GM21576 (cell line): ENCODE measurements around the gene UTS2.

Experiments
- ATAC-seq: cut with Tn5 transposase; IDR thresholded peaks from one replicate; pipeline ENCODE4 v1.9.1; 2021; ENCODE audit warnings: mild to moderate bottlenecking, moderate library complexity; ENCODE audit not compliant: unreplicated experiment

Gene UTS2

DNA sequence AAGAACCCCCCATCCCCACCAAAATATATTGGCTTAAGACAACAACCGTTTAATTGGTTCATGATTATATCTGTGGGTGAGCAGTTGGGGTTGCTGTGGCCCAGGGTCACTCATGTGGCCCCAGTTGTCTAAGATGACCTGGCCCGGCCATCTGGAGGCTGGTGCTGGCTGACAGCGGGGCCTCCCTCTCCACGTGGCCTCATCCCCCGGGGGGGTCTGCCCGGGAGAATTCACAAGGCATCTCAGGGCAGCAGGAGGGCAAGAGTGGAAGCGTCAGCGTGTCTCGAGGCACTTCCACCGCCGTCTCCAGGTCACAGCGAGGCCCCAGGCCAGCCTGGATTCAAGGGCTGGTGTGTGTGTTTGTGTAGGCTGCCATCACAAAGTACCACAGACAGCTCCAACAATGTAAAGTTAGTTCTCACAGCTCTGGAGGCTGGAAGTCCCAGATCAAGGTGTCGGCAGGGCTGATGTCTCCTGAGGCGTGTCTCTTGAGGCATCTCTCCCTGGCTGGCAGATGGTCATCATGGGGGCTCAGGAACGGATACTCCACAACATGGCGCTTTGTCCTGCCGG, 11.0 kb upstream of the UTS2 start:
- no peak for ATAC-seq

DNA sequence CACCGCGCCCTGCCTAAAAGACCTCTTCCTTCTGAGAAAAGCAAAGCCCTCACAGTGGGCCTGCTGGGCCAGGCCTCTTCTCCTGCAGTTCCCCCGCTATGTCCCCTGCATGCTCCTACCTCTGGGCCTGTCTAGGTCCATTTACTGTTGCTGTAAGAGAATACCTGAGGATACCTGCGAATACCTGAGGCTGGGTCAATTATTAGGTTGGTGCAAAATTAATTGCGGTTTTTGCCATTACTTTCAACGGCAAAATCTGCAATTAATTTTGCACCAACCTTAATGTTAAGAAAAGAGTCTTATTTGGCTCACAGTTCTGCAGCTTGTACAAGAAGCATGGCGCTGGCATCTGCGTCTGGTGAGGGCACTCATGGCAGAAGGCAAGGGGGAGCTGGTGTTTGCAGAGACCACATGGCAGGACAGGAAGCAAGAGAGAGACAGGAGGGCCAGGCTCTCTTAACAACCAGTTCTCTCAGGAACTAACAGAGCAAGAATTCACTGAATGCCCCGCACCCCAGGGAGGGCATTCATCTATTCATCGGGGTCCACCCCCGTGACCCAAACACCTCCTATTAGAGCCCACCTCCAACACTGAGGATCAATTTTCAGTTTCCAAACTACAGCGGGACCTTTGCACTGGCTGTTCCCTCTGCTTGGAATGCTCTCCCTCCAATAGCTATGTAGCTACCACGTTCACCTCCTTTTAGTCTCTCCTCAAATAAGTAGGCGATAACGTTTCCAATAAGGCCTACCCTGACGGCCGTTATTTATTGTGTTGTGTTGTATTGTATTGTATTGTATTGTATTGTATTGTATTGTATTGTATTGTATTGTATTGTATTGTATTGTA, 9.6 kb upstream of the UTS2 start:
- no peak for ATAC-seq

DNA sequence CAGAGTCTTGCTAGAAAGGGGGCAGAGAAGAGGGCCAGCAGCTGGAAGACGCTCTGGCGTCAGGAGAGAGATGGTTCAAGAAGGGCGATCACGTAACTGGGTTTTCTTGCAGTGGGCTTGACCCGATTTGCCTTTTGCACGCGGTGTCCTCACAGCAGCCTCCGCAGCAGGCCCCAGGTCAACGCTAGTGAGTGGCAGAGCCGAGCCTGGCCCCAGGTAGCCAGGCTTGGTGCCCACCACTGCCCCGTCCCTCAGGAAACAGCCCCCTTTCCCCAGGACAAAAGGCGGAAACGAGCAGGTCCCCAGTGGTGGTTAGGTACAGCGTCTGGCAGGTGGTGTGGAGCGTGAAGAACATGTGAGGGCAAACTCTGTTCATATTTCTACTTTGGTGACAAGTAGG, 8.6 kb upstream of the UTS2 start:
- no peak for ATAC-seq

DNA sequence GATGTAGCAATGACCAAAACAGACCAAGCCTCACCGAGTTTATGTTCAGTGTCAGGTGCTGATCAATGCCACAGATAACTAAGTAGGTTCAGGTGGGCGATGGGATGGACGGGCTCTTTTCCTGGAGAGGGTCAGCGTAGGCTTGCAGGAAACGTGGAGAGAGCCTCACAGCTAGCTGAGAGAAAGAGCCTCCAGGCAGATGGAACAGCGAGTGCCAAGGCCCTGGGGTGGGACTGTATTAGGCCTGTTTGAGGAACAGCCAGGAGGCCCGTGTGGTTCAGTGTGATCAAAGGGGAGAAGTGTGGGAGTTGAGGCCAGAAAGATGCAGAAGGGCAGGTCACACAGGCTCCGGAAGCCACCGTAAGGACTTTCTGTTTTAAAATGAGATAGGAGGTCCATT, 7.3 kb upstream of the UTS2 start:
- no peak for ATAC-seq

DNA sequence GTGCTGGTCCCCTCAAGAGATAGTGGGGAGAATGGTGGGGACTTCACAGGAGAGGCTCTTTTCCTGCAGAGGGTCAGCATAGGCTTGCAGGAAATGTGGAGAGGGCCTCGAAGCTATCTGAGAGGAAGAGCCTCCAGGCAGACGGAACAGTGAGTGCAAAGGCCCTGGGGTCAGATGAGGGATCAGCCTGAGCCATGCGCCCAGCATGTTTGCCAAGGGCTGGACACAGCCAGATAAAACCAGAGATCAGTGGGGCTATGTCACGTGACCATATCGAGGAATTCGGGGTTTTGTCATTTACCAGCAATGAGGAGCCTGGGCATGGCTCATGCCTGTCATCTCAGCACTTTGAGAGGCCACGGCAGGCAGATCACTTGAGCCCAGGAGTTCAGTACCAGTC, 6.5 kb upstream of the UTS2 start:
- ATAC-seq, result no peak

DNA sequence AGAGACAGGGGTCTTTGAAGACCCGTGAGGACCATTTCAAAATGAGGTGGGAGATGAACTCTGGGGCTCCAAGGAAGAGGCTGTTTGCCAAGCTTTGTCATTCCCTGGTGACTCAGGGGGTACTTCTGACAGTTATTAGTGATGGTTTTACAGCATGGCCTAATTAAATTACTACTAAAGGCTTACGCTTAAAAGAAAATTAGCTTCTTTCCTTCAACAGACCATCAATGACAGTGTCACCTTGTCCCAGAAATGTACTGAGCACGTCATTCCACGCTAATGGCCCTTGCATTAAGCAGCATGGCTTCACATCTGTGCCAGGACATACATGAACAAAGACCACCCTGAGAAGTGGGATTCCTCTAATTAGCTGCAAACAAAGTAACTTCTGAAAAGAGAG, 5.1 kb upstream of the UTS2 start:
- ATAC-seq, result no peak

DNA sequence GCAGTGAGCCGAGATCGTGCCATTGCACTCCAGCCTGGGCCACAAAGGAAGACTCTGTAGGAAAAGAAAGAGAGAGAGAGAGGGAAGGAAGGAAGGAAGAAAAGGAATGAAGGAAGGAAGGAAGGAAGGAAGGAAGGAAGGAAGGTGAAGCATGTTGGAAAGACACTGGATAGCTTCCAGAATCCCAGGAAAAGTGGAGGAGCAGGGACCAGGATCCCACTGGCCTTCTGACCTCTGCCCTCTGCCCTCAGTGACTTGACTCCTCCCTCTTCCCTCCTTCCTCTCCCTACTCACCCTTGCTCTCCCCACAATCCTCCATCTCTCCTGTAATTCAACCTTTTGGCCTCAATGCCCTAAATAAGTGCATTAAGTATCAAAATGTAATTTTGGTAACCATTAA, 4.1 kb upstream of the UTS2 start:
- ATAC-seq, result no peak

DNA sequence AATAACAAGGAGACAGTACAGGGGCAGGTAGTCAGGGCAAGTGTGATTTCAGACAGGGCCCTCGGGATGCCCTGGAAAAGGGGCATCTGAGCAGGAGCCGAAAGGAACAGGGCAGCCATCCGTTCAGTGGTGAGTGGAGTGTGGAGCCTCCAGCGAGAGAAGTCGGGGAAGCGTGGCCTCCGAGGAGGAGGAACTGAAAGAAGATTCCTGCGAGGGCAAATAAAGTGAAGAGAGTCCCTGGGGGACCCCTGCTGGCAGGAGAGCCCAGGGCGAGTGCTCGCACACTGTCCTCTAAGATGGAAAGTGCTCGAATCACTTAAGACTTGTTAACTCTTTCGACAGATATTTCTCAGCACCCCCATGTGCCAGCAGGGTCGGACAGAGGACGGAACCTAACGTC, 3.5 kb upstream of the UTS2 start:
- ATAC-seq, result no peak

DNA sequence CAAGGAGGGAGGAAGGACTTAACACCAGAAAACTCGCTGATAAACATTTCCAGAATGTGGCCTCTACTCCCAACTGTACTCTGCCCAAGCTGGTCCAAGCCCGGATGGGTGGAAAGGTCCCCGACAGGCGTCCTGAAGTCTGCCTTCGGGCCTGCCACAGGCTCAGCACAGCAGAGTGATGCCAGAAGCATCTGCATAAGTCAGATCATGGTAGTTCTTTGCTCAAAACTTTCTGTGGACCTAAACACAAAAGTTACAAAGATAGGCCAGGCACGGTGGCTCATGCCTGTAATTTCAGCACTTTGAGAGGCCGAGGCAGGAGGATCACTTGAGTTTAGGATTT, 790 bp upstream of the UTS2 start:
- no peak for ATAC-seq

DNA sequence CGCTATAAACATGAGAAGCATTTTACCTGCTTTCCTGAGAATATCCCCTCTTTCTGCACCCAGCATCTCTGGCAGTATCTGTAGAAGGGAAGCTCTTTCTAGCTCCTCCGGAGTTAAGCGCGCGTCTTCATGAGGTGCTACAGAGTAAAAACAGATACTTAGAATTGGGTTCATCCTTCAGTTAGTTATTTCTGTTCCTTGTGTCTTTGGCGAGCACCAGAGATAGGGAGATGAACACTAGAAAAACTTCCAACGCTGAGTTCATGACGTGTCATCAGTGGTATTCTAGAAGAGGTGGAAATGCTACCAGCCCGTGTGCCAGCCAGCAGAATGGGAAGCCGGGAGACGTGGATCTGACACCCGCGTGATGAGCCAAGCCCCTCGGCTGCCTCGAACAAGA, 2.1 kb downstream of the UTS2 start:
- no peak for ATAC-seq

DNA sequence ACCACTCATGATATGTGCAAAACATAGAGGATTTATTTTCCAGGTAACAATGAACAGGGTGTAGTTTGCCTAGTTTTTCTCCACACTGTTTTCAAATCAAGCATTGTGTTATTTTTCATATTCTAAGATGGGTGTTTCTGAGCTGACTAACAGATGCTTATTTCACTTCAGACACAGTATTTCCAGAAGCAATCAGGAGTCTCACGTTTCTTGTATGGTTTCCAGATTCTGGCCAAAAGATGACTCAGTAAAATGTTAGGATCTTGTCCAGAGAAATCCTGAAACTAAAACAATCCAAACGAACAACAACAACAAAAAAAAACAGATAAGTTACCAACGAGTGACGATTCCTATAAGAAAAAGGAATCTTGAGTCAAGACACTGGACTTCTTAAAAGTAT, 5.3 kb downstream of the UTS2 start:
- no peak for ATAC-seq

DNA sequence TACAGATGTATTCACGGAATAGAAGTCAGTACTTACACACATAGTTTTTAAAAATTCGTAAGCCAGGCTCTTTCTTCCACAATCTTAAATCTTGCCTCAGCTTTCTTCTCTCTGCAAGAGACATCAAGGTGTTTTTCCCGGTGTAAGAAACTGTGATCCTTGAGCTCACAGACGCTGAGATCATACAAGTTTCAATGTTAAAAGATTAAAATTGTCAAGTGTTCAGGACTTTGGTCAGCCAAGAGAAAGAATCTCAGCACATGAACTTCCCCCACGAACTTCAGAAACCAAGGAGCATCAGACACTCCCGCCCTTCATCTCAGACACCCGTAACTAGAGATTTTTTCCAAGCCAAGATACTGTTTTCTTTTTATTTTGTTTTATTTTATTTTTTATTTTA, 6.2 kb downstream of the UTS2 start:
- ATAC-seq, result no peak

DNA sequence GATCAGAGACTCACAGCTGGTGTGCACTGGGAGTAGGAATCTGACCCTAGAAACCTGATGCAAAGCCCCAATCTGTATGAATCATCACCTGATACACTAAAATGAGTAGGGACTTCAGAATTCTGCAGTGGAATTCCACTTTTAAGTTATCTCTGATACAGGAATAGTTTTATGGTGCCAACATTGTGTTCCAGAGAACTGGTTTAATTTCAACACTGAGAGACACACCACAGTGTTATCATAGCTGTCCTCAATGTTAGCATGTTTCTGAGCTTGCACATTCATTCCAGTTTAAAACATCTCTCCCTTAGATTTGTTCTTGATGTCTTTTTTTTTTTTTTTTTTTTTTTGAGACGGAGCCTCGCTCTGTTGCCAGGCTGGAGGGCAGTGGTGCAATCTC, 7.1 kb downstream of the UTS2 start:
- ATAC-seq, result no peak

DNA sequence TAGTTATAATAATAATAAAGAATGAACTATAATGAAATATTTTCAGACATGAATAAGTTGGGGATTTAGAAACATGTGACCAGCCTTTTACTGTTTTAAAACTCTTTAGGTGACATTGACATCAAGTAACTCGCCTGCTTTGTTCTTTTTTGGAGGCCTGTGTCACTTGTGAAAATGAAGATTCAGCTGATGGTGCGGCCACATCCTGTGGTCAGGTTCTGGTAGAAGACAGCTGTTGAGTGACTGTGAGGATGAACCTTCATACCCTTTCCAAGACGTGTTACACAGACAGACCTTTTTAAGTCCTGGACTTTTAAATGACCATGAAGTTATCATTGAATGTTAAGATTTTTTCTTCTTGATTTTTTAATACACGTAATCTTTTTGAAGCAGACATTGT, 10.3 kb downstream of the UTS2 start:
- ATAC-seq, result no peak

DNA sequence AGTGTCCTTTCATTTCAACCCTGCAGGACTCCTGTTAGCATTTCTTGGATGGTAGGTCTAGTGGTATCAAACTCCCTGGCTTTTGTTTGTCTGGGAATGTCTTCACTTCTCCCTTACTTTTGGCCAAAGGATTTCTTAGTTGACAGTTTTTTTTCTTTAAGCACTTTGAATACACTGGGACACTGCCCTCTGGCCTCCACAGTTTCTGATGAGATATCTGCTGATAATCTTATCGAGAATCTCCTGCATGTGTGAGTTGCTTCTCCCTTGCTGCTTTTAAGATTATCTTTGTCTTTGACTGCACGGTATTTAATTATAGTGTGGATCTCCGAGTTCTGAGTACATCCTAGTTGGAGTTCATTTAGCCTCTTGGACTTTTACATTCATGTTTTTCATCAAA, 13.3 kb downstream of the UTS2 start:
- no peak for ATAC-seq

DNA sequence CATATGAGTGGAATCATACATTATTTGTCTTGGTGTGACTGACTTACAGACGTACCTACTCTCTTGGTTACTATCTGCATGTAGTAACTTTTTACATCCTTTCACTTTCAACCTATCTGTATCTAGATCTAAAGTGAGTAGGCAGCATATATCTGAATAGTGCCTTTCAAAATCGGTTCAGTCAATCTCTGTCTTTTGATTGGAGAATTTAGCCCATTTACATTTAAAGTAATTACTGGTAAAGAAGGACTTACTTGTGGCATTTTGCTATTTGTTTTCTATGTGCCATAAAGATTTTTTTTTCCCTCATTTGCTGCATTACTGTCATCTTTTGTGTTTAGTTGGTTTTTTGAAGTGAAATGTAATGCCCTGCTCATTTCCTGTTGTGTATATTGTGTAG, 14.2 kb downstream of the UTS2 start:
- ATAC-seq, result no peak

DNA sequence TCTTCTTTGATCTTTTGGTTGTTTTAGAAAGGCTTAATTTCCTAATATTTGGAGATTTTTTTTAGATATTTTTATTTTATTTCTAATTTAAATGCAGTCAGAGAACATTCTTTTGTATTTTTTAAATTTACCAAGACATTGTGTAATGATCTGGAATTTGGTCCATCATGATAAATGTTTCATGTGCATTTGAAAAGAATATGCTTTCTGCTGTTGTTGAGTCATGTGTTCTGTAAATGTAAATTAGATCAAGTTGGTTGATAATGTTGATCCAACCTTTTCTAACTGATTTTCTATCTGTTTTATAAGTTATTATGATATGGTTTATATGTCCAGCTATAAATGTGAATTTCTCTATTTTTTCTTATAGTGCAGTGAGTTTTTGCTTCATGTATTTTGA, 19.8 kb downstream of the UTS2 start:
- no peak for ATAC-seq

DNA sequence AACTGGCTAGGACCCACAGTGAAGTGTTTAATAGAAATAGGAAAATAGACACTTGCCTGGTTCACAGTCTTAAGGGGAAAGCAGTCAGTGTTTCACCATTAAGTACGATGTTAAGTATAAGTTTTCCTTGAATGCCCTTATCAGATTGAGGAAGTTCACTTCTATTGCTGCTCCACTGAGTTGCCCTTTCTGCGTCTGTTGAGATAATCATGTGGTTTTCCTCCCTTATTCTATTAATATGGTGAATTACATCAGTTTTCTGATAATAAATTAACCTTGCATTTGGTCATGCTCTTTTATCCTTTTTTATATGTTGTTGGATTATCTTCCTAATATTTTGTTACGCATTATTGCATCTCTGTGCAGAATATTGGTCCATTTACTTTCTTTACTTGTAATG, 21.4 kb downstream of the UTS2 start:
- no peak for ATAC-seq

DNA sequence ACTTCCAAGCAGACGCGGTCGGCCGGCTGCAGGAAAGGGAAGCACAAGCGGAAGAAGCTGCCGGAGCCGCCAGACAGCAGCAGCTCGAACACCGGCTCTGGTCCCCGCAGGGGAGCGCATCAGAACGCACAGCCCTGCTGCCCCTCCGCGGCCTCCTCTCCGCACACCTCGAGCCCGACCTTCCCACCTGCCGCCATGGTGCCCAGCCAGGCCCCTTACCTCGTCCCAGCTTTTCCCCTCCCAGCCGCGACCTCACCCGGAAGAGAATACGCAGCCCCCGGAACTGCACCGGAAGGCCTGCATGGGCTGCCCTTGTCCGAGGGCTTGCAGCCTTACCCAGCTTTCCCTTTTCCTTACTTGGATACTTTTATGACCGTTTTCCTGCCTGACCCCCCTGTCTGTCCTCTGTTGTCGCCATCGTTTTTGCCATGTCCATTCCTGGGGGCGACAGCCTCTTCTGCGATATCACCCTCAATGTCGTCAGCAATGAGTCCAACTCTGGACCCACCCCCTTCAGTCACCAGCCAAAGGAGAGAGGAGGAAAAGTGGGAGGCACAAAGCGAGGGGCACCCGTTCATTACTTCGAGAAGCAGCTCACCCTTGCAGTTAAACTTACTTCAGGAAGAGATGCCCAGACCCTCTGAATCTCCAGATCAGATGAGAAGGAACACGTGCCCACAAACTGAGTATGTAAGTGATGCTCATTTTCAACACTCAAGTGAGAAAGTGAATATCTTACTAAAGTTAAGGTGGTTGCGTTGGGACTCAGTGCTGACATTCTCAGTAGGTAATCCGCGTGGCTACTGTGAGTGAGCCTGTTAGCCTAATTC, 25.5 kb downstream of the UTS2 start:
- no peak for ATAC-seq

DNA sequence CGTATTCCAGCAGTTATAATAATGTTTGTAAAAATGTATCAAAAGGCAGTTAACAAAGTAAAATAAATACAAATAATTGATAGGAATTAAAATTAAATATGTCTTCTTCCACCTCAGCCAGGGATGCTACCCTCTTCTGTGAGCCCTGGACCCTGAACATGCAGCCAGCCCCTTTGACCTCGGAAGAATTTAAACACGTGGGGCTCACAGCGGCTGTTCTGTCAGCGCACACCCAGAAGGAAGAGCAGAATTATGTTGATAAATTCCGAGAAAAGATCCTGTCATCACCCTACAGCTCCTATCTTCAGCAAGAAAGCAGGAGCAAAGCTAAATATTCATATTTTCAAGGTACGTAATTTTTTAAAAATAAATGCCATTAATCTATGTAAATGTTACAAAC, 26.5 kb downstream of the UTS2 start:
- no peak for ATAC-seq

DNA sequence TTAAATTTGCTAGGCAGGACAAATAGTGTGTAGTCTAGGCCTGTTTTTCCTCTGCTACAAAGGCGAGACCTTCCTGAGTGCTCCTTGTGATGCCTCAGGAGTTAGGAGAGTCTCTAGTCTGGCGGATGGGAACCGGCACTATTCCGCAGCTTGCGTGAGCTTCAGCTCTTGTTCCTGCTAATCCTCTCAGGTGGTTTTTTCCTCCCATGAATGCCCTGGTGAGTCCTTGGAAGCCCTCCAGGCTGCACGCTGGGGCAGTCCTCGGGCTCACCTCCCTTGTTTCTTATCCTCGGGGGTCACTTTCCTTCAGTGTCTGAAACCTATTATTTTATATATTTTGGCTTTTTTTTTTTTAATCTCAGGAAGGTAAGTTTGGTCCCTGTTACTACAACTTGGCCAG, 28.2 kb downstream of the UTS2 start:
- no peak for ATAC-seq

DNA sequence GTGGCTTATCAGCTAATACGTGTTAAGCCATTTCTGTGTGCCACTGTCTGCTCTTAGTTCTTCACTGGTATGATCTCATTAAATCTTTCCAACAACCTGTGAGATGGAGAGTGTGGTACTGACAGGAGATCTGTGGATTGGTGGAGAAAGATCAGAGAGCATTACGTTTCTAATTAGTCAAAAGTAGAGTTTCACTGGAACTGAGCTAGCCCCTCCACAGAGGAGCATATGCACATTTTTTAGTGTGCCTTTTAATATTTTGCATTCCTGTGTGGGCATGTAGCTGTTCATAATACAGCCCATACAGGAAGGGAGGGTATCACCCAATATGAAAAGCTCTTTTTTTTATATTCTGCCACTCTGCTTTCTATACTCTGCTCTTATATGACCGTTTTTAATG, 31.6 kb downstream of the UTS2 start:
- no peak for ATAC-seq
